Right forelimb (tissue), 1 donor: ENCODE results near the gene ZBTB38.

Experiments used
- DNase-seq: peaks from one replicate; pipeline ENCODE4 v3.0.0-alpha.2; 2018

ZBTB38 gene

DNA sequence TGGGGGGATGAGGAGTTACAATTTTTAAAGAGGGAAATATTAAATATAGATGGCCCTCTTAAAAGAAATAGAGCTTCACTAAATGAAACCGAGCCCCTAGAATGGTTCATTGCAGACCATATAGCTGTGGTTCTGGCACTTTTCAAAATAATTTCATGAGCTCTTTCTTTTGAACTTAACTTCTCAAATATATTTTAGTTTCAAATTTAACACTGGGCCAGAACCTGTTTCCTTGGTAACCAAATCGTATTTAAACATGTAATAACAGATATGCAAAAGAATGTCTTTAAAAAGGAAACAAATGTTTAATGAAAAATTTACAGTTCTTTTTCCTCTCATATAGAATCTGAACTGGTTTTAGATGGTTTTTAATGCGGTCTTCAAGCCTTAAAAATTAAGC is 20.1 kb downstream of the ZBTB38 start:
- DNase-seq, result no peak

DNA sequence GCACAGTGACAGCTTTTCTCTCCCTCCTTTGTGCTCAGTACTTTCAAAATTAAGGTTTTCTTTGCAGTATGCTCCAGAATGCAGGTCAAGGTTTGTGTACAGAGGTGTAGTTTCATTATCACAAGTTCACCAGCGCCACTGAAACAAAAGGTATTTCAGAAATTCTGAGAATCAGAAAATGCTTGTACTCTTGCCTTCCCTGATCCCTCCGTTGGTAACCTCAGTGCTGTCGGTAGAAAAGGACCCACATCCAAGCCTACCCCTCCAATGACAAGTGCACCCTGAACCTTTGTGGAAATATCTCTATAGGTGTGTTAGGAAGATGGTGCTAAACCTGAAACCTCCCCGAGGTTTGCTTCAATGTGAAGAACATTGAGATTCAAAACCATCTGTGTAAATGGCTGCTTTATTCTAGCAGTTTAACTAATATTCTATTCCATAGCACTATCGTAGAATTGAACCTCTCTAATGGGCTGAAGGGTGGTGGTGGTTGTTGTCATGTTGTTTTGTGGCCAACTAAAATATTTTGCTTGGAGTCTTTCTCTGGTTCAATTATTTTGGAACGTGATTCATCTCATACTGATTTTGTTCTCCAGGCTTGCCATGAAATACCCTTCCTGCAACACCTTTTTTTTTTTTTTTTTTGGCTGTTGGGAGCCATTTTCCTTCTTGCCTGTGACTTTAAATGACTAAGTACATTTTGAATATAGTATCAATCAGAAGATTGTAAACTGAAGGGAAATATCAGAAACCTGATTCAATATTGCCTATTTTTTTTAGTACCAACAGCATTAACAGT is 20.7 kb downstream of the ZBTB38 start:
- no peak for DNase-seq

- DNase-seq, result no peak
Observed at GRCh38 chr3:141389703-141390102, 21.4 kb downstream of the ZBTB38 start.

DNA sequence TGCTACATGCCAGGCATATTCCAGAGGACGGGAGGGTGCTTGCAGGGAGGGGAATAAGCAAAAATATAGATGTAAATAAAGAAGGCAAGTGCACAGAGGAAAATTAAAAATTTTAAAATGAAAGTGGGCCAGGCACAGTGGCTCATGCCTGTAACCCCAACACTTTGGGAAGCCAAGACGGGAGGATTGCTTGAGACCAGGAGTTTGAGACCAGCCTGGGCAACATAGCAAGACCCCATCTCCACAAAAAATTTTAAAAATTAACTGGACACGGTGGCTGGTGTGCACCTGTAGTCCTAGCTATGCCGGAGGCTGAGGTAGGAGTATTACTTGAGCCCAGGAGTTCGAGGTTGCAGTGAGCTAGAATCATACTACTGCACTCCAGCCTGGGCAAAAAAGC is 22.4 kb downstream of the ZBTB38 start:
- no peak for DNase-seq

GRCh38 chr3:141391298-141391990 is 23.1 kb downstream of the ZBTB38 start:
- no peak for DNase-seq

DNA sequence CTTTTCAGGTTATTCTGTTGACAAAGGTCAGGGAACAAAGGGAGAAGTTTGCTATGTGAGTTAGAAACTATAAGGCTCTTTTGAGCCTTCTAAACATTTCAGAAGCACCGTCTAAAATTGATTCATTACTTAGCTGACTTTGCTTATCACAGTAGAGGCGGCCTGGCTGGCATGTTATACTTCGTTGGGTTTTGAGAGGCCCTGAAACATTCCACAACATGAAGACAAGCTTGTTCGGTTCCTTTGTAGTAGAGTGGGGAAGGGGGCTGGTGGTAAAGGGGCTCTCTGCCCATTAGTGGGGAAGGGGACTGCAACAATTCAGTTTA is 23.6 kb downstream of the ZBTB38 start:
- no peak for DNase-seq

DNA sequence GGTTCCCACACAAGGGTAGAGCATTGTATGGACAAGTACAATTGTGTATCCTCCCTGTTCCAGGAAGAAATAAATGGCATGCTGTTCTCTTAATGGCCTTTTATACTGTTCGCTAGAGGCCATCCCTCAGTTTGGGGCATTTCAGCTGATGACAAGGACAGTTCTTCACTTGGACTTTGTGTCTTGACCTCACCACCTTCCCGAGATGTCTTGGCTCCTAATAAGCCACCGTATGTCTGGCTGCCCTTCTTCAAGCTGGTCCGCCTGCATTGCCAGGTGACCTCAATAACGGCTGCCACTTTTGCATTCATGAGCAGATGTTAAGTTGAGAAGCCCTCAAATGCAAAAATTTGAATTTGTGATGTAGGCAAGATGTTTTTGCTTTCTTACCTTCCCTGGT is 24.1 kb downstream of the ZBTB38 start:
- DNase-seq, result no peak

DNA sequence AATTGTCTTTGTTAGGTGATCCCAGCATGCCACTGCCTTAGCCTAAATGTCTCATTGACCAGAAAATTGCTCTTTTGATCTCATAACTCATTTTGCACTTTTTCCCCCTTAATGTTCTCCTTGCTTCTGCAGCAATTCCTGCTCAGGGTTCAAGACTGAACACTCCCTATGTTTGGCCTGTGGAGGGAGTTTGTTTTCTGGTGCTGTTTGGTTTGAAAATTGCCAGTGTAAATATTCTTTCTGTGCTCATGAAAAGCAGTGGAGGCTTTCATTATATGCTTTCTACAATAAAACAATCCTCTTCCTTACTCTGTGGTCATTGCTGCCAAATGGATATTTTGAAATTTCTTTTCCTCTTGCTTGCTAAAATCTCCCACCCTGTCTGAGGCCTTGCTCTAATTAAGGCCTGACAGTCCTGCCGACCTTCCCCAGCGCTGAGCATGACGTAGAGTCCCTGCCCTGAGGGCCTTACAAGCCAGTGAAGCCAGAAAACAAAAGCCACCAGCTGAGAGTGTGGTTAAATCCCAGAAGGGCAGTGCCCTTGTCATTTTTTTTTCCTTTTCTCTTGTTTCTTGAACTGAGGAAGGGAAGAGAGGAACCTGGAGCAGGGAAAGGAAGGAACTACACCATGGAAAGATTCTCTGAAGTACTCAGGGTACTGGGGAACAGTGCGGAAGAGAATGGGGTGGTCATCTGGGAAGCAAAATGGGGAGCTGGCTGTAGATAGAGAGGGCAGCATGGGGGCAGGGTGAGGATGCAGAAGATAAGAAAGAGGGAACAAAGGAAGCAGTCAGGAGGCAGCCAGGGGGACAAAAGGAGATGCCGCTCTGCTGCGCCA is 24.8 kb downstream of the ZBTB38 start:
- no peak for DNase-seq

DNA sequence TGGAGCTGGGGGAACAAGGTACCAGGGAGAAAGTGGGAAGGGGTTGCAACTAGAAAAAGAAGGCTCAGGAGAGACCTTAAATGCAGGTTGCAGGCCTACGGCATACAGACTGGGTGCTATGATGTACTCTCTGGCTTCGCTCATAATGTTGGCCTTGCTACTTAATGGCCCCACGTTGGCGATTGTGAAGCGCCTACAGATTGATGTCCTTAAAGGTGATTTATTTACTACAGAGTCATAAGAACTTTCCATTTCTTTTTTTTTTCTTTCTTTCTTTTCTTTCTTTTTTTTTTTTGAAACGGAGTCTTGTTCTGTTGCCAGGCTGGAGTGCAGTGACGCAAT is 25.4 kb downstream of the ZBTB38 start:
- DNase-seq, result no peak

DNA sequence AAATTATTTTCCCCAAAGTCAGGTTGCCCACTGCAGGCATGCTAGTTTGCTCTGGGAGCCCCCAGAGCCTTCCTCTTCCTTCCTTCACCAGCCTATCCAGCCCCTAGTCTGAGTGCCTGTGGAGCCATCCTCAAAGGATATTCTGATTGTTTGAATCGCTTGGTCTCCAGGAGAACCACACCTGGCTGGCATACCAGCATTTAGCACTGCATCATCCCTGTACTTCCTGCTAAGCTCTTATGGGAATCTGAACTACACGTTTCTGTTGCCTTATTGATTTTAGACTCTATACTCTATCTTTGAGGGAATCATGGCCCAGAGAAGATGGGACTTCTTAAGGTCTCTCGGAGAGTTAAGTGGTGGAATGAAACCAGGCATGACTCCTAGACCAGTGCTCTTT is 26.3 kb downstream of the ZBTB38 start:
- DNase-seq, result no peak

DNA sequence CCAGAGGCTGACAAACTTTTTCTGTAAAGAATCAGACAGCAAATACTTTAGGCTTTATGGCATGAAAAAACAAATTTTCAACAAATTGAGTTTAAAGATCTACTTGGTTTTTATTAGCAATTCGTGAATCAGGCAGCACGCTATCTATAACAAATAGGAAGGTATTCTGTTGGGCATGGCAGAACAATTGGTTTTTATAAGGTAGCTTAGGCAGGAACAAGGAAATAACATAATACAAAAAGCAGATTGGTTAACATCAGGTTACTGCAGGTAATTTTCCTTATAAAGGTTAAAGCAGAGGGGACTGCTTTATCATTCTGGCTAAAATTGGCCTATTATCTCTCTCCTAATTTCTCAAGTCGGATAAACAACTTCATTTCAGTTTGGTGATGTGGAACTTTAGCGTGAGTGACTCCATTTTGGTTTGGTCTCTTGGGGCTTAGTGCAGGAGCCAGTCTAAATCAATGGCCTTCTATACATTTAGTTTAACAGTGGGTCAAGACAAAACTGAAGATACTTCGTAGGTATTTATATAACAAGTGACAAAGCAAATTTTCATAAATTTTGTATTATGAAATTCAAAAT is 26.8 kb downstream of the ZBTB38 start:
- DNase-seq, result no peak

GRCh38 chr3:141397996-141398395 is 29.7 kb downstream of the ZBTB38 start:
- no peak for DNase-seq

GRCh38 chr3:141399200-141399599 is 30.9 kb downstream of the ZBTB38 start:
- DNase-seq, result no peak

DNA sequence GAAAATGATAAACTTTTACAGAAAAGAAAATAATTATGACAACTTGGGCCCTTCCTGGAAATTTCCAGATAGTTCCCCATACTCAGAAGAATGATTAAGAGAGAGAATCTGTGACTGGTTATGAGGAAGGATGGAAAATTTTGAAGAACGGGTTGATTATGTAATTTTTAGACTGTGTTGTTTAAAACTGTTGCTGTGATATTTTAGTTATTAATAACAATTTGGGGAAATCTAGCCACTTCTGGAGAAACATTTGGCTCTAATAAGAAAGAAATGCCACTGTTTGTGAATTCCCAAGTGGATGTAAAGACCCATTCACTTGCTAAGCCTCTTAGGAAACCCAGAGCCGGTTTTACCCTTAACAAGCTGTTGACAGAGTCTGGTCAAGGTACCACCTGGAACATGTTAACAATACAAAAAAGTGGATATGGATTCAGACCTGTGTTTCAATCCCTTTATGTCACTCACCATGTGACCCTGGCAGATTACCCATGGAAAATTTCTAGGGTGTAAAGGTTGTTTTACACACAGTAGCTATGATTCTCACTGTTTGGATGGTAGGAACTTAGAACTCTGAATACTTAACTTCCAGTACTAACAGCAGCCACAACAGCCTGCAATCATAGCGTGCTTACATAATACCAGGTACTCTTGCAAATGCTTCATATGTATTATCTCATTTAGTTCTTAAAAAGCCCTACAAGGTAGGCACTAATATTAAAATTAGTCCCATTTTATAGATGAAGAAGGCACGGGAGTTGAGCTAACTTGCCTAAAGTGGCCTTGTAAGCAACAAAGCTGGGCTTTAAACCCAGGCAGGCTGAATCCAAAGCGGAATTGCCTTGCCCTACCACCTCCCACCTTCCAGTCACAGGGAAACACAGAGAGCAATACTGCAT is 32.0 kb downstream of the ZBTB38 start:
- DNase-seq, result no peak

DNA sequence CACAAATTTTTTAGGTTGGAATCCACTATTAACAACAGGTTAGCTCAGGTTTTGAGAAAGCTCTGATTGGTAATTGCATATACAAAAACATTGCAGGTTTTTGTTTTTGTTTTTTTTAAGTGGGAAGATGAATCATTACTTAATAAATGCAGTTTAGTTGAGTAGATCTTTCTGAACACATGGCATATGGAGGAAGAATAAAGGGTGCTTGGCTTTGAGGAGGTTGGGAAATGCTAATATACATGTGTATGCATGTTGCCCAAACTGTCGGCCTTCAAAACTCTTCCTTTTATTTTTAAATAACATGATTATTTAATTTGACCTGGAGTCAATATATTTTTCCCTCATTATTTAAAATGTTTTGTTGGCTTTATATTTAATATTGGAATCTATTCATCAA is 32.8 kb downstream of the ZBTB38 start:
- no peak for DNase-seq

- peak; percentile 80 for DNase-seq
Observed at GRCh38 chr3:141401573-141402475, 33.5 kb downstream of the ZBTB38 start.

- DNase-seq, result peak; percentile 82
Observed at GRCh38 chr3:141402476-141403171, 34.3 kb downstream of the ZBTB38 start.

DNA sequence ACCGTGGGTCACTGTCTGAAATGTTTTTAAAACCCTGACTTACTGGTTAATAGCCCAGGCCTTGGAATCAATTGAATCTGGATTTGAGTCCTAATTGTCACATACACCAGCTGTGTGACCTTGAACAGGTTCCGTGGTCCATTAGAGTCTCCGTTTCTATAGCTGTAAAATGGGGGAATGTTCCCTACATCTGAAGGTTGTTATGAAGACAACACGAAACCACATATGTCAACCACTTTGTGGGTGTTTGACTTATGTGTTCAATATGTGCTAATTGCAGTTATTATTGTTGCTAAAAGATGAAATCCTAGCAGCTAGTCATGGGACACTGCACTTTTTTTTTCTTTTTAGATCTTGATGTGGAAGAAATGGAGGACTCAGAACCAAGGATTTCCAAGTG is 35.3 kb downstream of the ZBTB38 start:
- DNase-seq, result no peak

DNA sequence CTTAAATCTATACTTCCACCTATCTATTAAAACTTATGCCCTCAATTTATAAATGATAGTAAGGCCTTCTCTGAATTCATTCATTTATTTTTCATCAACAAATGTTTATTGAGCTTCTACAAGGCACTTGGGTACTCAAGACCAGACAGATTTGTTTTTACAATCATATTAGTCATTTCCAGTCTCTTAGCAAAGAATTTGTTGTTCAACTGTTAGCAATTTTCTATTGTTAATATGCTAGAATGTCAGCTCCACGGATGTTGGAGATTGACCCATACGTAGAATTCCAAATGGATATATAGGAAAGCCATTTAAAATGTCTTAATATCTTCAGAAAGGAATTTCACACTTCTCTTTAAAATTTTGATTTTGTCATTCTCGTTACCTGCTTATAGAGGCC is 36.7 kb downstream of the ZBTB38 start:
- DNase-seq, result no peak

- no peak for DNase-seq
Observed at GRCh38 chr3:141405591-141405990, 37.3 kb downstream of the ZBTB38 start.

GRCh38 chr3:141406265-141406664 is 38.0 kb downstream of the ZBTB38 start:
- no peak for DNase-seq
